Calu3 (cell line): ENCODE results near the gene MUC6. TPM values are rescaled to one million over a fixed set of nuclear protein-coding genes. Genes with fewer than 3 reads are reported as not detected.

Source experiments
- BruUV-seq: library from RNA; stranded (reverse); fragments of 400-500 nt; replicated peaks from 2 replicates; lab custom pipeline; 2021; lab: Mats Ljungman, UMichigan
- CTCF ChIA-PET: fragments of 300-600 bp; sonication (Branson Sonifier 250); formaldehyde crosslinking; loops from one replicate; lab custom pipeline; 2022; ENCODE audit warnings: antibody characterized with exemption; lab: Charles Lee
- DNase-seq: peaks from one replicate; pipeline ENCODE4 v3.0.0; 2022
- H3K27ac Mint-ChIP-seq: one replicate; pipeline ENCODE4 v1.8.0; 2022; ENCODE audit warnings: mixed read lengths; ENCODE audit not compliant: unreplicated experiment
- H3K27me3 Mint-ChIP-seq: one replicate; pipeline ENCODE4 v1.8.0; 2022; ENCODE audit warnings: mixed read lengths; ENCODE audit not compliant: unreplicated experiment
- H3K36me3 Mint-ChIP-seq: one replicate; pipeline ENCODE4 v1.8.0; 2022; ENCODE audit warnings: mild to moderate bottlenecking, moderate library complexity, mixed read lengths; ENCODE audit not compliant: insufficient read depth, unreplicated experiment
- H3K4me1 Mint-ChIP-seq: one replicate; pipeline ENCODE4 v1.8.0; 2022; ENCODE audit warnings: mild to moderate bottlenecking, low read depth, mixed read lengths; ENCODE audit not compliant: unreplicated experiment
- H3K4me3 Mint-ChIP-seq: one replicate; pipeline ENCODE4 v1.8.0; 2022; ENCODE audit warnings: mild to moderate bottlenecking, low read depth, moderate library complexity, mixed read lengths; ENCODE audit not compliant: unreplicated experiment
- H3K9me3 Mint-ChIP-seq: one replicate; pipeline ENCODE4 v1.8.0; 2022; ENCODE audit warnings: low read depth, mixed read lengths; ENCODE audit not compliant: unreplicated experiment
- intact Hi-C: fragments of 100-400 bp; cut with micrococcal nuclease; formaldehyde crosslinking; loops from one replicate; pipeline ENCODE4 v1.10.0; 2022; ENCODE audit not compliant: unreplicated experiment
- total RNA-seq: library from RNA; stranded (reverse); gene quantifications from 2 replicates; pipeline ENCODE4 v1.2.3, GENCODE V29; 2022
- TF ChIP-seq, protein P1 (sequence below): fragments of 200-600 bp; IDR thresholded peaks from one replicate; pipeline ENCODE4 v1.8.0; 2022; ENCODE audit warnings: antibody characterized with exemption; ENCODE audit not compliant: unreplicated experiment

Gene MUC6
- total RNA-seq, 1 experiment from 2014 or later = 0.73 TPM

- Mint-ChIP-seq H3K9me3 (no peaks in the 10 kb centered on the region), H3K27ac (no peak overlapping the region), H3K4me3 (no peak overlapping the region), H3K36me3 (peaks cover 42% of the 10 kb centered on the region), H3K27me3 (no peaks in the 10 kb centered on the region), H3K4me1 (no peaks in the 10 kb centered on the region)
- TF ChIP-seq, protein P1, sequence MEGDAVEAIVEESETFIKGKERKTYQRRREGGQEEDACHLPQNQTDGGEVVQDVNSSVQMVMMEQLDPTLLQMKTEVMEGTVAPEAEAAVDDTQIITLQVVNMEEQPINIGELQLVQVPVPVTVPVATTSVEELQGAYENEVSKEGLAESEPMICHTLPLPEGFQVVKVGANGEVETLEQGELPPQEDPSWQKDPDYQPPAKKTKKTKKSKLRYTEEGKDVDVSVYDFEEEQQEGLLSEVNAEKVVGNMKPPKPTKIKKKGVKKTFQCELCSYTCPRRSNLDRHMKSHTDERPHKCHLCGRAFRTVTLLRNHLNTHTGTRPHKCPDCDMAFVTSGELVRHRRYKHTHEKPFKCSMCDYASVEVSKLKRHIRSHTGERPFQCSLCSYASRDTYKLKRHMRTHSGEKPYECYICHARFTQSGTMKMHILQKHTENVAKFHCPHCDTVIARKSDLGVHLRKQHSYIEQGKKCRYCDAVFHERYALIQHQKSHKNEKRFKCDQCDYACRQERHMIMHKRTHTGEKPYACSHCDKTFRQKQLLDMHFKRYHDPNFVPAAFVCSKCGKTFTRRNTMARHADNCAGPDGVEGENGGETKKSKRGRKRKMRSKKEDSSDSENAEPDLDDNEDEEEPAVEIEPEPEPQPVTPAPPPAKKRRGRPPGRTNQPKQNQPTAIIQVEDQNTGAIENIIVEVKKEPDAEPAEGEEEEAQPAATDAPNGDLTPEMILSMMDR = no peak
- intact Hi-C loops = no loop called here
- DNase-seq = no peak
- no TSS peak for BruUV-seq
- CTCF ChIA-PET = no interaction called here
These were observed 38.6 kb downstream of the MUC6 start for GRCh38 chr11:997907-998306.

GRCh38 chr11:996681-997080 is 39.8 kb downstream of the MUC6 start:
- CTCF ChIA-PET = no interaction called here
- intact Hi-C loops = no loop called here
- TF ChIP-seq, protein P1 = no peak
- Mint-ChIP-seq H3K27ac (no peak overlapping the region), H3K4me3 (no peak overlapping the region), H3K27me3 (no peaks in the 10 kb centered on the region), H3K36me3 (peaks cover 37% of the 10 kb centered on the region), H3K4me1 (no peaks in the 10 kb centered on the region), H3K9me3 (no peaks in the 10 kb centered on the region)
- BruUV-seq = no TSS peak
- DNase-seq = no peak

- BruUV-seq = no TSS peak
- Mint-ChIP-seq H3K9me3 (no peaks in the 10 kb centered on the region), H3K4me1 (no peaks in the 10 kb centered on the region), H3K4me3 (no peak overlapping the region), H3K36me3 (peaks cover 36% of the 10 kb centered on the region), H3K27ac (no peak overlapping the region), H3K27me3 (no peaks in the 10 kb centered on the region)
- intact Hi-C loops = no loop called here
- no peak for DNase-seq
- CTCF ChIA-PET = interaction anchor here (0.6 kb wide), 1 partner anchor 539 kb away, joined by 5 read pairs; no protein-coding TSS in a partner anchor
- TF ChIP-seq, protein P1 = no peak
These were observed 40.6 kb downstream of the MUC6 start for GRCh38 chr11:995752-996420.

- DNase-seq = no peak
- no peak overlapping the region for H3K4me3 Mint-ChIP-seq
These were observed 41.3 kb downstream of the MUC6 start for GRCh38 chr11:995044-995751.

More at GRCh38 chr11:995044-995751, 41.3 kb downstream of the MUC6 start:
- Mint-ChIP-seq H3K36me3 (peaks cover 35% of the 10 kb centered on the region), H3K27me3 (no peaks in the 10 kb centered on the region), H3K9me3 (no peaks in the 10 kb centered on the region), H3K27ac (no peak overlapping the region), H3K4me1 (no peaks in the 10 kb centered on the region)
- TF ChIP-seq, protein P1 = no peak
- intact Hi-C loops = no loop called here
- no TSS peak for BruUV-seq
- CTCF ChIA-PET = interaction anchor here (0.6 kb wide), 1 partner anchor 538 kb away, joined by 5 read pairs; no protein-coding TSS in a partner anchor
